ENCODE measurements around the gene CEL. TPM values are rescaled to one million over a fixed set of nuclear protein-coding genes. Genes with fewer than 3 reads are reported as not detected.

The CEL gene
- total RNA-seq, 1 experiment from 2014 or later = 6.9 TPM

DNA sequence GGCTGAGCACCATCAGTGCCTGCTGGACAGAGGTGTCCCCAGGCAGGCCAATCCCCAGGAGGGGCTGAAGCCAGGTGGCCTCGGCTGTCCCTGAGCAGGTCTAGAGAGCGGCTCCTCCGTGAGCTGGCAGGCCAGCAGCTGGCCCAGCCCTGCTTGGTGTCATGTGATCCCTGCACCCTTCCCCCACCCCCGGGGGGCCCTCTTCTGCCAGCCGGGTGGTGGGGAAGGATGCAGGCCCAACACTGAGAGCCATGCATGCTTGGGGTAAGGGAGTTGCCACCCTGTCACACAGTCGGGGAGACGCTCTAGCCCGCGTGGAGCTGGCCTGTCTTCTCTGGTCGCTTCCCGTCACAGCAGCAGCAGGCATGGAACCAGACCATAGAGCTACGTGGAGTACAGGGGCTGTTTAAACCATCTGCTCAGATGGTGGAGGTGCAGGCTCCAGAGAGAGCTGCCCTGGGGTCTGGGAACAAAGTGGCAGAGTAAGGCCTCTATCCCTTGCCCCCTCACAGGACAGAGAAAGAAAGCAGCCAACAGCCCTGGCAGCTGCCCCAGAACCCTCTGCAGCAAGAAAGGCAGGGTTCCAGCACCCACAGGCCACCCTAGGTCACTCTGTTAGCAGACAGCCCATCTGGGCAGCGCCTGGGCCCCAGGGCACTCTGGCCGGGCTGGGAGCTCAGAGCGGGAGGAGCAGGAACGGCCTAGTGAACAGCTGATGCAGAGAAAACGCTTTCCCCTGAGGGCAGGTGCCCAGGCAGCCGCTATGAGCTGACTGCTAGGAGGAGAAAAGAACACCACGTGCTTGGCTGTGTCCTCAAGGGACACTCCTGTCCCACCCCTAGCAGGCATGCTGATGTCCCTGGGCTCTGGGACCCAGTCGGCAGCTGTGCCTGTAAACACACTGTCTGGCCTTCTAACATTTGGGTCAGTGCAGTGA is 52.4 kb downstream of the CEL start:
- ChIA-PET CTCF (no interaction called here), RAD21 (ENCODE audit: low non-redundant PET in 1 of 2, low total read pairs in 2 of 2, uncharacterized antibody in 2 of 2, unreplicated experiment in 2 of 2) (no interaction called here), POLR2A (no interaction called here)
- H3K79me2 ChIP-seq (ENCODE audit: insufficient read depth, low read length) = peaks cover 30% of the 10 kb centered on the region
- no TSS peak for BruUV-seq (replicated peaks)
- no peak overlapping the region for H3K4me3 ChIP-seq (replicated peaks in 1 of 2; ENCODE audit: low read depth in 1 of 2, low read length in 2 of 2)
- intact Hi-C loops (cut with micrococcal nuclease) = no loop called here
- no peak for DNase-seq (ENCODE audit: low read depth, low spot score)
- peaks cover 0 to 12% of the 10 kb centered on the region in 2 experiments; a peak in 2 of 4 replicates for H3K4me1 ChIP-seq (ENCODE audit: control insufficient read depth in 1 of 2, insufficient read depth in 2 of 2, low read length in 2 of 2)
- no peak overlapping the region for H3K9ac ChIP-seq (ENCODE audit: low read length)
- H3K27ac ChIP-seq (ENCODE audit: low read depth, low read length) = no peak overlapping the region
- TF ChIP-seq SP1 (IDR thresholded peaks at IDR 0.05; ENCODE audit: low read depth) = no peak
- no peak for TF ChIP-seq EGR1 (IDR thresholded peaks at IDR 0.05; ENCODE audit: low read depth)
- TF ChIP-seq CEBPB (IDR thresholded peaks at IDR 0.05; ENCODE audit: low read depth) = no peak
- H3K36me3 ChIP-seq (ENCODE audit: control insufficient read depth in 1 of 2, insufficient read depth in 2 of 2, low read length in 2 of 2) = peaks cover 8 to 11% of the 10 kb centered on the region in 2 experiments; a peak in 3 of 4 replicates
- ATAC-seq = no peak
- H2AFZ ChIP-seq (ENCODE audit: low read depth, low read length, poor library complexity, severe bottlenecking) = no peak overlapping the region
- H3K9me2 ChIP-seq (ENCODE audit: insufficient read depth) = no peaks in the 10 kb centered on the region
- no peaks in the 10 kb centered on the region for H3K9me3 ChIP-seq (ENCODE audit: control insufficient read depth in 1 of 2, insufficient read depth in 1 of 2, low read depth in 1 of 2, low read length in 2 of 2)
- H4K20me1 ChIP-seq (ENCODE audit: insufficient read depth) = no peaks in the 10 kb centered on the region
- H3K27me3 ChIP-seq (ENCODE audit: insufficient read depth, low read length) = no peaks in the 10 kb centered on the region
- no peak overlapping the region for H3K4me2 ChIP-seq (ENCODE audit: low read length)

DNA sequence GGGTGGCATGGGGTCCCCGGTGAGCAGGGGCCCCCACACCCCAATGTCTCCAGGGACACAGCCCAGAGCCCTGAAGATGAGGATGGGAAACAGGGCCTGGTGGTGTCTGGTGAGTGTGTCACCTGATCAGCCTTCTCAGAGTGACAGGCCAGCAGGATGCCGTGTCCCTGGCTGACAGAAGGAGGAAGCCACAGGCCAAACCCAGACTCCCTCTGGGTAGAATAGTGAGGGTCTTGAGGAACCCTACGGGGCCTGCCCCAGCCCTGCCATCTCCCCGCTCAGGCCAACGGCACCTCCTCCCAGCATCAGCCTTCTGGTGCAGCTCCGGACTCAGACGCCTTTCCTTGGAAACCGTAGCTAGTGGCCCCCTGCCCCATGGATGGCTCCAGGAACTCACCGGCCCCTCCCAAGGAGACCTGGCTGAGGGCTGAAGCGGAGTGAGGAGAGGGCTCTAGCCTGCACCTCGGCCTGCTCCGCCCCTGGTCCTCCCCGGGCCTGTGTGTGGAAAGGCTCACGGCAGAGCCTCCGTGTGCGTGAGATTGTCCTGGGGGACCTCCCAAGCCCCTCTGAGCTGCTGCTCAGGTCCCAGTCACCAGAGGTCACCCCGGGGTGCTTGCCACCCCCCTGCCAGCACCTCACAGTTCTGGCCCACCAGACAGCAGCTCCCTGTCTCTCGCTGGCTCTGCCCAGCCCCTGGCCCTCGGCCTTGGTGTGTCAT is 53.3 kb downstream of the CEL start:
- H3K79me2 ChIP-seq (ENCODE audit: insufficient read depth, low read length) = peaks cover 38% of the 10 kb centered on the region
- H3K27ac ChIP-seq (ENCODE audit: low read depth, low read length) = no peak overlapping the region
- no peak overlapping the region for H2AFZ ChIP-seq (ENCODE audit: low read depth, low read length, poor library complexity, severe bottlenecking)
- ATAC-seq (no peak), DNase-seq (ENCODE audit: low read depth, low spot score) (no peak)
- intact Hi-C loops (cut with micrococcal nuclease) = no loop called here
- H3K9me3 ChIP-seq (ENCODE audit: control insufficient read depth in 1 of 2, insufficient read depth in 1 of 2, low read depth in 1 of 2, low read length in 2 of 2) = no peaks in the 10 kb centered on the region
- no peaks in the 10 kb centered on the region for H3K27me3 ChIP-seq (ENCODE audit: insufficient read depth, low read length)
- H4K20me1 ChIP-seq (ENCODE audit: insufficient read depth) = no peaks in the 10 kb centered on the region
- POLR2A ChIA-PET = no interaction called here
- no peak overlapping the region for H3K9ac ChIP-seq (ENCODE audit: low read length)
- BruUV-seq (replicated peaks) = no TSS peak
- H3K36me3 ChIP-seq (ENCODE audit: control insufficient read depth in 1 of 2, insufficient read depth in 2 of 2, low read length in 2 of 2) = peaks cover under 1 to 3% of the 10 kb centered on the region in 2 experiments; a peak in 3 of 4 replicates
- no peaks in the 10 kb centered on the region for H3K9me2 ChIP-seq (ENCODE audit: insufficient read depth)
- RAD21 ChIA-PET (ENCODE audit: low non-redundant PET in 1 of 2, low total read pairs in 2 of 2, uncharacterized antibody in 2 of 2, unreplicated experiment in 2 of 2) = no interaction called here
- no peak overlapping the region for H3K4me3 ChIP-seq (replicated peaks in 1 of 2; ENCODE audit: low read depth in 1 of 2, low read length in 2 of 2)
- H3K4me1 ChIP-seq (ENCODE audit: control insufficient read depth in 1 of 2, insufficient read depth in 2 of 2, low read length in 2 of 2) = peaks cover 3 to 19% of the 10 kb centered on the region in 2 experiments
- H3K4me2 ChIP-seq (ENCODE audit: low read length) = no peak overlapping the region
- CTCF ChIA-PET = interaction anchor here (1.3 kb wide), 1 partner anchor 30 kb away, joined by 5 read pairs; no protein-coding TSS in a partner anchor
- TF ChIP-seq YY1 (IDR thresholded peaks at IDR 0.05; ENCODE audit: extremely low read depth, insufficient replicate concordance, low read depth, low read length) = no peak
- TF ChIP-seq ZFX (IDR thresholded peaks at IDR 0.05) = no peak
- no peak for TF ChIP-seq TCF7L2 (IDR thresholded peaks at IDR 0.05; ENCODE audit: borderline replicate concordance, extremely low read depth, insufficient read depth, insufficient read length)
- no peak for TF ChIP-seq POLR2A (IDR thresholded peaks at IDR 0.05; ENCODE audit: borderline replicate concordance, extremely low read depth, insufficient read depth, insufficient read length)
- TF ChIP-seq, protein P1, sequence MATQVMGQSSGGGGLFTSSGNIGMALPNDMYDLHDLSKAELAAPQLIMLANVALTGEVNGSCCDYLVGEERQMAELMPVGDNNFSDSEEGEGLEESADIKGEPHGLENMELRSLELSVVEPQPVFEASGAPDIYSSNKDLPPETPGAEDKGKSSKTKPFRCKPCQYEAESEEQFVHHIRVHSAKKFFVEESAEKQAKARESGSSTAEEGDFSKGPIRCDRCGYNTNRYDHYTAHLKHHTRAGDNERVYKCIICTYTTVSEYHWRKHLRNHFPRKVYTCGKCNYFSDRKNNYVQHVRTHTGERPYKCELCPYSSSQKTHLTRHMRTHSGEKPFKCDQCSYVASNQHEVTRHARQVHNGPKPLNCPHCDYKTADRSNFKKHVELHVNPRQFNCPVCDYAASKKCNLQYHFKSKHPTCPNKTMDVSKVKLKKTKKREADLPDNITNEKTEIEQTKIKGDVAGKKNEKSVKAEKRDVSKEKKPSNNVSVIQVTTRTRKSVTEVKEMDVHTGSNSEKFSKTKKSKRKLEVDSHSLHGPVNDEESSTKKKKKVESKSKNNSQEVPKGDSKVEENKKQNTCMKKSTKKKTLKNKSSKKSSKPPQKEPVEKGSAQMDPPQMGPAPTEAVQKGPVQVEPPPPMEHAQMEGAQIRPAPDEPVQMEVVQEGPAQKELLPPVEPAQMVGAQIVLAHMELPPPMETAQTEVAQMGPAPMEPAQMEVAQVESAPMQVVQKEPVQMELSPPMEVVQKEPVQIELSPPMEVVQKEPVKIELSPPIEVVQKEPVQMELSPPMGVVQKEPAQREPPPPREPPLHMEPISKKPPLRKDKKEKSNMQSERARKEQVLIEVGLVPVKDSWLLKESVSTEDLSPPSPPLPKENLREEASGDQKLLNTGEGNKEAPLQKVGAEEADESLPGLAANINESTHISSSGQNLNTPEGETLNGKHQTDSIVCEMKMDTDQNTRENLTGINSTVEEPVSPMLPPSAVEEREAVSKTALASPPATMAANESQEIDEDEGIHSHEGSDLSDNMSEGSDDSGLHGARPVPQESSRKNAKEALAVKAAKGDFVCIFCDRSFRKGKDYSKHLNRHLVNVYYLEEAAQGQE (IDR thresholded peaks at IDR 0.05; ENCODE audit: low read depth) = no peak
- TF ChIP-seq JUND (IDR thresholded peaks at IDR 0.05) = no peak
- TF ChIP-seq POLR2AphosphoS5 (IDR thresholded peaks at IDR 0.05; ENCODE audit: low read depth, low read length) = no peak
- TF ChIP-seq, protein P2, sequence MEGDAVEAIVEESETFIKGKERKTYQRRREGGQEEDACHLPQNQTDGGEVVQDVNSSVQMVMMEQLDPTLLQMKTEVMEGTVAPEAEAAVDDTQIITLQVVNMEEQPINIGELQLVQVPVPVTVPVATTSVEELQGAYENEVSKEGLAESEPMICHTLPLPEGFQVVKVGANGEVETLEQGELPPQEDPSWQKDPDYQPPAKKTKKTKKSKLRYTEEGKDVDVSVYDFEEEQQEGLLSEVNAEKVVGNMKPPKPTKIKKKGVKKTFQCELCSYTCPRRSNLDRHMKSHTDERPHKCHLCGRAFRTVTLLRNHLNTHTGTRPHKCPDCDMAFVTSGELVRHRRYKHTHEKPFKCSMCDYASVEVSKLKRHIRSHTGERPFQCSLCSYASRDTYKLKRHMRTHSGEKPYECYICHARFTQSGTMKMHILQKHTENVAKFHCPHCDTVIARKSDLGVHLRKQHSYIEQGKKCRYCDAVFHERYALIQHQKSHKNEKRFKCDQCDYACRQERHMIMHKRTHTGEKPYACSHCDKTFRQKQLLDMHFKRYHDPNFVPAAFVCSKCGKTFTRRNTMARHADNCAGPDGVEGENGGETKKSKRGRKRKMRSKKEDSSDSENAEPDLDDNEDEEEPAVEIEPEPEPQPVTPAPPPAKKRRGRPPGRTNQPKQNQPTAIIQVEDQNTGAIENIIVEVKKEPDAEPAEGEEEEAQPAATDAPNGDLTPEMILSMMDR (IDR thresholded peaks at IDR 0.05 in 2 of 3, conservative IDR thresholded peaks at IDR 0.05 in 1 of 3; ENCODE audit: borderline replicate concordance in 1 of 3, insufficient read depth in 1 of 3, low read depth in 2 of 3, low read length in 2 of 3) = no peak
- TF ChIP-seq, protein P3, sequence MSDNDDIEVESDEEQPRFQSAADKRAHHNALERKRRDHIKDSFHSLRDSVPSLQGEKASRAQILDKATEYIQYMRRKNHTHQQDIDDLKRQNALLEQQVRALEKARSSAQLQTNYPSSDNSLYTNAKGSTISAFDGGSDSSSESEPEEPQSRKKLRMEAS (IDR thresholded peaks at IDR 0.05) = no peak
- TF ChIP-seq FOSL1 (IDR thresholded peaks at IDR 0.05; ENCODE audit: low read depth) = no peak
